ENCODE results near the gene COMTD1.
"Not testable (repeated sequence)": the region's sequence is repeated elsewhere in the genome, so short reads cannot be mapped to it uniquely, and the experiment has no call there.

COMTD1 gene

DNA sequence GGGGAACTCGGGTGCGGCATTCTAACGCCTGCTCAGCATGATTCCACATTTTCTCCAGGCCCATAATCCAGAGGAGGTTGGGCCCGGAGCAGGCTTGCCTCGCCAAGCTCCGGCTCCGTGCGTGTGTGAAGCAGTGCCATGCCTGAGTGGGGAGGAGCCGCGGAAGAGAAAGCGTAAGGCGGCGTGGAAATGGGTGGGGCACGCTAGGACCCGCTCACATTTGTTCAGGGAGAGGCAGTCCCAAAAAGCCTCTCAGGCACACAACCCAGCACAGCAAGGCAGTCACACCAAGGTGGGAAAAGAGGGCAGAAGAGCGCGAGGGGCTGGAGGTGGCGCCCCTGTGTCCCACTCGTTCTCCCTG, 25.9 kb downstream of the COMTD1 start:
- Mint-ChIP-seq H3K4me3 (peak overlapping the region; percentile 96), H3K4me1 (peaks cover 54% of the 10 kb centered on the region), H3K36me3 (ENCODE audit: low read depth) (peaks cover 29% of the 10 kb centered on the region), H3K9me3 (no peaks in the 10 kb centered on the region), H3K27ac (peak overlapping the region; percentile 99), H3K27me3 (ENCODE audit: low read depth, poor library complexity) (peaks cover 9% of the 10 kb centered on the region)
- TF ChIP-seq, protein P1, sequence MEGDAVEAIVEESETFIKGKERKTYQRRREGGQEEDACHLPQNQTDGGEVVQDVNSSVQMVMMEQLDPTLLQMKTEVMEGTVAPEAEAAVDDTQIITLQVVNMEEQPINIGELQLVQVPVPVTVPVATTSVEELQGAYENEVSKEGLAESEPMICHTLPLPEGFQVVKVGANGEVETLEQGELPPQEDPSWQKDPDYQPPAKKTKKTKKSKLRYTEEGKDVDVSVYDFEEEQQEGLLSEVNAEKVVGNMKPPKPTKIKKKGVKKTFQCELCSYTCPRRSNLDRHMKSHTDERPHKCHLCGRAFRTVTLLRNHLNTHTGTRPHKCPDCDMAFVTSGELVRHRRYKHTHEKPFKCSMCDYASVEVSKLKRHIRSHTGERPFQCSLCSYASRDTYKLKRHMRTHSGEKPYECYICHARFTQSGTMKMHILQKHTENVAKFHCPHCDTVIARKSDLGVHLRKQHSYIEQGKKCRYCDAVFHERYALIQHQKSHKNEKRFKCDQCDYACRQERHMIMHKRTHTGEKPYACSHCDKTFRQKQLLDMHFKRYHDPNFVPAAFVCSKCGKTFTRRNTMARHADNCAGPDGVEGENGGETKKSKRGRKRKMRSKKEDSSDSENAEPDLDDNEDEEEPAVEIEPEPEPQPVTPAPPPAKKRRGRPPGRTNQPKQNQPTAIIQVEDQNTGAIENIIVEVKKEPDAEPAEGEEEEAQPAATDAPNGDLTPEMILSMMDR (IDR thresholded peaks at IDR 0.05), result no peak
- DNase-seq, result no peak

DNA sequence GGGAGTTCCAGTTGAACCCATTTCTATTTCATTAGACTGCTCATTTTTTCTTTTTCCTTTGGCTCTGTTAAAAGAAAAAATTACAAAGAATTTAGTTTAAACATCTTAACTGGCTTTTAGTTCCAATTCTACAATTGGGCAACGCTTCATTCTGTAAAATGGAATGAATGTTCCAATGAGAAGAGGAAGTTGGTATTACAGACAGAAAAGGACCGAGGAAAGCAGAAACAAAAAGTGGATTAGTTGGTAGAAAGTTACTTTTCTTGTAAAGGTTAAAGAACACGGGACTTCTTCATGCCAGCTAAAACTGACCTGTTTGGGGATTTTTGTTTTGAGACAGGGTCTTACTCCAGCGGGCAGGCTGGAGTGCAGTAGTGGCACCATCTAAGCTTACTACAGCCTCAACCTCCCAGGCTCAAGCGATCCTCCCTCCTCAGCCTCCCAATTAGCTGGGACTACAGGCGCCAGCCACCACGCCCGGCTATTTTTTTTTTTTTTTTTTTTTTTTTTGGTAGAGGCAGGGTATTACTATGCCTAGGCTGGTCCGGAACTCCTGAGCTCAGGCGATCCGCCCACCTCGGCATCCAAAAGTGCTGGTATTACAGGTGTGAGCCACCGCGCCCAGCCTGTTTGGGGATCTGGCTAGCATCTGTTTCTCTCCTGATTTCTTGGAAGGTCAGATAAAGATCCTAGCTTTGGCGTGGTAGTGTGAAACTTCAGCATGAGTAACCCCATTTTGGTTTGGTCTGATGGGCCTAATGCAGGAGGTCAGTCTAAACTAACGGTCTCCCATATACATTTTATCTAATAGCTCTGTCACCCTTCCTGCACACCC, 26.5 kb downstream of the COMTD1 start:
- H3K4me3 Mint-ChIP-seq, result peak overlapping the region; percentile 96

GRCh38 chr10:75208181-75208580, 27.6 kb downstream of the COMTD1 start:
- peaks cover 14% of the 10 kb centered on the region for H3K27me3 Mint-ChIP-seq (ENCODE audit: low read depth, poor library complexity)
- no peaks in the 10 kb centered on the region for H3K9me3 Mint-ChIP-seq
- TF ChIP-seq, protein P1 (IDR thresholded peaks at IDR 0.05), result no peak
- DNase-seq, result no peak
- H3K36me3 Mint-ChIP-seq (ENCODE audit: low read depth), result peaks cover 14% of the 10 kb centered on the region
- H3K4me3 Mint-ChIP-seq, result peak overlapping the region; percentile 63
- H3K4me1 Mint-ChIP-seq, result peaks cover 59% of the 10 kb centered on the region
- H3K27ac Mint-ChIP-seq, result peak overlapping the region; percentile 53

More for the DNA sequence above, 26.5 kb downstream of the COMTD1 start:
- Mint-ChIP-seq H3K36me3 (ENCODE audit: low read depth) (peaks cover 23% of the 10 kb centered on the region), H3K27ac (peak overlapping the region; percentile 99), H3K9me3 (no peaks in the 10 kb centered on the region), H3K27me3 (ENCODE audit: low read depth, poor library complexity) (peaks cover 10% of the 10 kb centered on the region), H3K4me1 (peaks cover 57% of the 10 kb centered on the region)
- TF ChIP-seq, protein P1 (IDR thresholded peaks at IDR 0.05), result no peak
- DNase-seq, result no peak

DNA sequence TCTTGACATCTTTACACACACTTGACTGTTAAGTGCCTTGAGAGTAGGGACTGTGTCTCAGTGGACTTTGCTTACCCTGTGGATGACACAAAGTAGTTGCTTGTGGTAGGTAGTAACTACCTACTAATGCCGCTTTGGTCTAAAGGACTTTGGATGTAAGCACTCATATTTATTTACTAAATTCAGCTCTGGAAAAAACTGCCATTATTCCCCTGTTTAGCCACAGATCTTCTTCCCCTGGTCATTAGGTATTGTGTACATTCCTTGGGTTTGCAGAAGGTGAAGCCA, 28.0 kb downstream of the COMTD1 start:
- DNase-seq, result no peak
- TF ChIP-seq, protein P1 (IDR thresholded peaks at IDR 0.05), result no peak
- peak overlapping the region; percentile 53 for H3K27ac Mint-ChIP-seq
- peaks cover 11% of the 10 kb centered on the region for H3K36me3 Mint-ChIP-seq (ENCODE audit: low read depth)
- peaks cover 14% of the 10 kb centered on the region for H3K27me3 Mint-ChIP-seq (ENCODE audit: low read depth, poor library complexity)
- no peaks in the 10 kb centered on the region for H3K9me3 Mint-ChIP-seq
- H3K4me1 Mint-ChIP-seq, result peaks cover 60% of the 10 kb centered on the region
- peak overlapping the region; percentile 63 for H3K4me3 Mint-ChIP-seq

DNA sequence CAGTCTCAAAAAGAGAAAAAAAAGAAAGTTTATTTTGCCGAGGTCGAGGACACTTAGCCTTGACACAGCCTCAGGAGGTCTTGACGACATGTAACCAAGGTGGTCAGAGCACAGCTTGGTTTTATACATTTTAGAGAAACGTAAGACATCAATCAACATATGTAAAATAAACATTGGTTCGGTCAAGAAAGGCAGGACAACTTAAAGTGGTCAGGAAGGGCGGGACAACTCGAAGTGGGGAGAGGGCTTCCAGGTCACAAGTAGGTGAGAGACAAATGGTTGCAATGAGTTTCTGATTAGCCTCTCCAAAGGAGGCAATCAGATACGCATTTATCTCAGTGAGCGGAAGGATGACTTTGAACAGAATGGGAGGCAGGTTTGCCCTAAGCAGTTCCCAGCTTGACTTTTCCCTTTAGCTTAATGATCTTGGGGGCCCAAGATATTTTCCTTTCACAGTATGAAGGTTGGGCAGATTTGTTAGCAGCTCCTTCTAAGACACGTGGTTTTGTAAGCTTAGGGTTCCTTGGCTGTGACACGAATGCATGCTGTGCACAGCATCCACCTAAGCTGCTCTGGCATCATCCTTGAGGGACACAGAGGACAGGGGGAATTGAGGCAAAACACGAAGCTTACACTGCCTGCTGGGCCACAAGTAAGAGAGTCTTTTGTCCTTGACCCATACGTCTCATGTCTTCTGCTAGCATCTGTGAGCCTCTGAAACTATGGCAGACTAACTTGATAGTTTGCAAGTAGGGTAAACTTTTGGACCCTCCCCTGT, 28.5 kb downstream of the COMTD1 start:
- no peaks in the 10 kb centered on the region for H3K9me3 Mint-ChIP-seq
- peak overlapping the region; percentile 65 for H3K27ac Mint-ChIP-seq
- peak overlapping the region; percentile 25 for H3K4me3 Mint-ChIP-seq
- no peak for DNase-seq
- TF ChIP-seq, protein P1 (IDR thresholded peaks at IDR 0.05), result no peak
- peaks cover 5% of the 10 kb centered on the region for H3K36me3 Mint-ChIP-seq (ENCODE audit: low read depth)
- peaks cover 15% of the 10 kb centered on the region for H3K27me3 Mint-ChIP-seq (ENCODE audit: low read depth, poor library complexity)
- peaks cover 59% of the 10 kb centered on the region for H3K4me1 Mint-ChIP-seq

DNA sequence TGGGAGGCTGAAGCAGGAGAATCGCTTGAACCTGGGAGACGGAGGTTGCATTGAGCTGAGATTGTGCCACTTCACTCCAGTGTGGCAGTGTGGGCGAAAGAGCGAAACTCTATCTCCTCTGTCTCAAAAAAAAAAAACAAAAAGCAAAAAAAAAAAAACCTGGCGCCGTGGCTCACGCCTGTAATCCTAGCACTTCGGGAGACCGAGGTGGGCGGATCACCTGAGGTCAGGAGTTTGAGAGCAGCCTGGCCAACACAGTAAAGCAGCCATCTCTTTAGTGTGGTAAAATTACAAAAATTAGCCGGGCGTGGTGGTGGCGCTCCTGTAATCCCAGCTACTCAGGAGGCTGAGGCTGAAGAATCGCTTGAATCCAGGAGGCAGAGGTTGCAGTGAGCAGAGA, 29.1 kb downstream of the COMTD1 start:
- Mint-ChIP-seq H3K4me1 (peaks cover 53% of the 10 kb centered on the region), H3K27me3 (ENCODE audit: low read depth, poor library complexity) (peaks cover 21% of the 10 kb centered on the region)
- H3K9me3 Mint-ChIP-seq; H3K36me3 Mint-ChIP-seq (ENCODE audit: low read depth); H3K4me3 Mint-ChIP-seq; DNase-seq; H3K27ac Mint-ChIP-seq: not testable (repeated sequence)
